Measurements from ENCODE around the gene UBL4A.
A peak's percentile ranks its signal among the peaks of the same experiment; 100 is the strongest.

UBL4A gene

DNA sequence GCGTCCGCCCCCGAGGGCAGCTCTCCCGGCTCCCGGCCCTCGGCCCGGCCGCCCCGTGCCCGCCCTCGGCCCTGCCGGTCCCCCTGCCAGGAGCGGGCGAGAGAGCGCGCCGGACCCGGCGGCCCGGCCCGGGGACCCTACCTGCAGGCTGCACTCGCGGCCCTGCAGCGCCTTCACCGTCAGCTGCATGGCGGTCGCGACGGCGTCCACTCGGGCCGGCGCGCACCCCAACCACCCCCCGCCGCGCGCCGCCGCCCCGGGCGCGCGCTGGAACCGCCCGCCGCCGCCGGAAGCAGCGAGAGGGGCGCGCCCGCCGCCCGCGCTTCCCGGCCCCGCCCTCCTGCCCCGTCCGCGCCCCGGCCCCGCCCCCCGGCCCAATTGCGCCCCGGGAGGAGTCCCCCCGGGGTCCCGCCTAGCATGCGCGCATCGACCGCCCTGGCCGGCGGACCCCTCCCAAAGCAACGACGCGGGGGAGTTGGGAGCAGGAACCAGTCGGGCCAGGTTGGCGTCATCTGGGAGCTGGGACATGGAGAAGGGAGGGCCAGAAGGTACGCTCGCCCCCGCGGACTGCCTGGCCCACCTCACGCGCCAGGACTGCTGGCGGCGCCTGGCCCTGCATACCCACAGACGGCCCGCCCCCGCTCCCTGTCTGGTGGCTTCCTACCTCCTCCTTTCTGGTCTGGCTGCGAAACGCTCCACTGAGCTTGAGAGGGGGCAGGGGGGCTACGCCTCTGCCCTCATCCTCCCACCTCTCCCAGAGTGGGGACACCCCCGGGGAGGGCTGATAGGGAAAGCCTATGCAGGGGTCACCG lies at the start of gene UBL4A:
TSS of gene UBL4A (minus strand) at position 220 of the 812 bp plus-strand sequence. CDS start at position 189, 31 bp downstream.
- peak; percentile 72 for DNase-seq

- no peak for DNase-seq
These were observed 49.5 kb upstream of the UBL4A start for GRCh38 chrX:154535892-154536291.

GRCh38 chrX:154534526-154535322 lies 48.3 kb upstream of the UBL4A start:
- peak; percentile 88 for DNase-seq

DNA sequence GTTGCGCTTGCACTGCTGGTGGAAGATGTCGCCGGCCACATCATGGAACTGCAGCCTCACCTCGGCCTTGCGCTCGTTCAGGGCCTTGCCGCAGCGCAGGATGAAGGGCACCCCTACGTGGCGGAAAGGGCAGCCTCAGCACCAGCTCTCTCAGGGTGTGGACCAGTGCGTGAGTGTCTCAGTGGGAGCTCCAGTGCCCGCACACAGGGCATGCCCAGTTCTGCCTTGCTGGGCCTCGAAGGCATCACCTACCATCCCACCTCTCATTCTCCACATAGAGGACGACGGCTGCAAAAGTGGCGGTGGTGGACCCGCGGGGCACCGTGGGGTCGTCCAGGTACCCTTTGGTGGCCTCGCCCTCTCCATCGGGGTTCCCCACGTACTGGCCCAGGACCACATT lies 46.3 kb upstream of the UBL4A start:
- no peak for DNase-seq

DNA sequence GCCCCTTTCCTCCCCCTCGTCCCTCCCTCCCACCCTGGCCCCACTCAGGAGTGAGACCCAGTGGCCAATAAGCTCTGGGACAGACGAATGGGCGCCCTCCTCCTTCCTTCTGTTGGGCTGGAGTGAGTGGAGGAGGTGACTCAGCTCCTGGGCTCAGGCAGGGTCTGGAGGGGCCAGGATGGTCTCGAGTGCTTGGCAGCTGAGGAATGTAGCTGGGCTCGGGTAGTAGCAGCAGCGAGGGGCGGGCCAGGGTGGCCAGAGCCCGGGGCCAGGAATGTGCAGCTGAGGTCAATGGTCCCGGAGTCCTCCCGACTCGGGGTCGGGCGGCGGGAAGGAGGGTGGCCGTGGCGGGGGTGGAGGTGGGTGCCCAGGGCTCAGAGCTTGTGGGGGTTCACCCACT lies 45.2 kb upstream of the UBL4A start:
- DNase-seq = no peak

- no peak for DNase-seq
These were observed 43.9 kb upstream of the UBL4A start for GRCh38 chrX:154530286-154530685.

DNA sequence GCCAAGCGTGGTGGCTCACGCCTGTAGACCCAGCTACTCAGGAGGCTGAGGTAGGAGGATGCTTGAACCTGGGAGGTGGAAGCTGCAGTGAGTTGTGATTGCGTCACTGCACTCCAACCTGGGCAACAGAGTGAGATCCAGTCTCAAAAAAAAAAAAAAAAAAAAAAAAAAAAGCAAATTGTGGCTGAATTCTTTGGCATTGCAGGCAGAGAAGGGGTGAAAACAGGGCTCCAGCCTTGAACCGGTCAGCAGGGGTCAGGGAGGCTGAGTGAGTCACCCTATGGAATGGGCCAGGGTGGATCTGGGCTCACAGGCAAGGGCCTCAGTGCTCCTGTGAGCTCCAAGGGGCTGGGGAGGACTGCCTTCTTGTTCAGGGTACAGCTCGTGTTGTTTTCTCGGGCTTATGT lies 42.8 kb upstream of the UBL4A start:
- no peak for DNase-seq

- peak; percentile 90 for DNase-seq
These were observed 40.7 kb upstream of the UBL4A start for GRCh38 chrX:154526901-154527675.

GRCh38 chrX:154525606-154526490 lies 39.4 kb upstream of the UBL4A start:
- no peak for DNase-seq

- peak; percentile 72 for DNase-seq
These were observed 33.0 kb upstream of the UBL4A start for GRCh38 chrX:154519389-154519788.

- DNase-seq = no peak
These were observed 30.8 kb upstream of the UBL4A start for GRCh38 chrX:154517101-154517781.

- peak; percentile 51 for DNase-seq
These were observed 30.3 kb upstream of the UBL4A start for GRCh38 chrX:154516656-154517100.

DNA sequence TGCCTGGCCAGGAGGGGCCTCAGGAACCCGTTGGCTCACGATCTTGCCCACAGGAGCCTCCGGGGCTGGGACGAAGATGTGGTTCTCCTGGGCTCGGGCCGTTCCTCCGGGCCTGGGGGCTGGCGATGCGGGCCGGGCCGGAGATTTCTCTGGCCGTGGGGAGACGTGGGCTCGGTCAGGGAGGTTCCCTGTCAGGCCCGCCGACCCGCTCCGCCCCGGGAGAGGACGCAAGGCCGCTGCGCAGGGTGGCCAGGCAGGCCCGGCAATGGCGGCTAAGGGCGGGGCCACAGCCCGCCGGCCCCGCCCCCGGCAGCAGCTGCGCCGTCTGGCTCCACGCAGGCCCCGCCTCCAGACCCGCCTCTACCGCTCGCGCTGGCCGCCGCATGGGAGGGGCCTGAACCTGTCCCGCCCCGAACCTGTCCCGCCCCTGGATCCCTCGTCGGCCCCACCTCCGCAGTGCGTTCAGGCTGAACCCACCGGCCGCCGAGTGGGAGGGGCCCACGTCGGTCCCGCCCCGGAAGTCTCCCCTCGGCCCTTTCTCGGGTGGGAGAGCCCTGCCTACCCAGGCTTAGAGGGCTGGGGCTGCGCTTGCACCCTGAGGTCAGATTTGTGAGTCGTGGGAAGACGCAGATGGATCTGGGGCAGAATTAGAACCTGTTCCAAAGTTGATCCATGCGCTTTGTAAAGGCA lies 29.7 kb upstream of the UBL4A start, which contains the start of gene FAM3A:
TSS of gene FAM3A (minus strand) at position 267 of the 690 bp plus-strand sequence. CDS start 460 bp downstream, outside the sequence.
- DNase-seq = peak; percentile 90

DNA sequence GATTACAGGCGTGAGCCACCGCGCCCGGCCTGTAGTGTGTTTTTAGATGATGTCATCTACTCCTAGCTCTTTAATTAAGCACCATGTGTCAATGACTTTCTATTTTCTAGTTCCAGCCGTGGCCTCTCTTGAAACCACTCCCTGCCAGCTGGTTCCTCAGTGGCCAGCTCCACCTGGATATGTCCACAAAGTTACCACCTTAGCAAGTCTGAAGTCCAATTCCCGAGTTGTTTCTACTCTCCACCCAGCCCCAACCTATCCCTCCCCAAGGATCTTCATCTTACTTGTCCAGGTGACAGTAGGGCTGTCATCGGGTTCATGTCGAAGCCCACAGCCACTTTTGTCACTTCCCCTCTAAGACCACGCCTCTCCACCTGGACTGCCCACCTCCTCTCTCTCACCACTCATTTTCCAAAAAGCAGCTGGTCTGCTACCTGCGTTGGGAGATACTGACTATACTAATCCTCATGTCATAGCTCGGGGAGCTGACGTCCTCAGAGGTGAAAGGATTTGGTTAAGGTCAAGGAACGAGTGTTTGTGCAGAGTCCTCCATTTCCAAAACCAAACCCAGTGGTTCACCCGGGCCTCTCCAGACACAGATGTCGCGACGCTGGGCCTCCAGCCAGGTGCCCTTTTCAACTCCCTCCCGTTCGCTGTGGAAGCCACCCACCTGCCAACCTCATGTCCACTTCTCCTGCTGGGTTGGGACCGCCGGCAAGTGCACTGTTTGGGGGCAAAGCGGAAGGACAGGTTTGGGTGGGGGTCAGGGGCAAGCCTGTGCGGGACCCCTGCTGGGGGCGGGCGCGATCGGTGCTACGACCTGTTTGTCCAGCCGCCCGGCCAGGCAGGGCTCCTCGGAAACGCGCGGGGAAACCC lies 28.9 kb upstream of the UBL4A start:
- DNase-seq = peak; percentile 47

GRCh38 chrX:154513716-154514115 lies 27.3 kb upstream of the UBL4A start:
- no peak for DNase-seq

DNA sequence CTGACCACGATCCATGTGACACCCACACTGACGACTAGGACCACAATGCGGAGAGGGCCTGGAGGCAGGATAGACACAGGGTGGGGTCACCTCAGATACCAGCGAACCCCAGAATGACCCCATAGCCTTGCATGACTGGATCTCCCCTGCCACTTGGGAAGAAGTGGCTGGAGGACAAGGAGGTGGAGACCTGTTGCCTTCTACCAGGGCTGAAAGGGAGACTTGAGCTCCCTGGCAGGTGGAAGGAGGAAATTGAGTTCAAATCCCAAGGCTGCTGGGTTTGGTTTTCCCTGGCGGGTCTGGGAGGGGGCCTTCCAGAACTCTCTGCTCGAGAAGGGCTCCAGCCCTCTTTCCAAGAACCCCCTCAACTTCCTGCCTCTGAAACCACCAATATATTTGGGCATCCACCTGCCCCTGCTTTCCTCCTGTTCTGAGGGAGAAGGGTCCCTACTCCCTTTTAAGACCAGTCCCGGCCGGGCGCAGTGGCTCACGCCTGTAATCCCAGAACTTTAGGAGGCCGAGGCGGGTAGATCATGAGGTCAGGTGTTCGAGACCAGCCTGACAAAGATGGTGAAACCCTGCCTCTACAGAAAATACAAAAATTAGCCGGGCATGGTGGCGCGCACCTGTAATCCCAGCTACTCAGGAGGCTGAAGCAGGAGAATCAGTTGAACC lies 26.6 kb upstream of the UBL4A start:
- DNase-seq = no peak

DNA sequence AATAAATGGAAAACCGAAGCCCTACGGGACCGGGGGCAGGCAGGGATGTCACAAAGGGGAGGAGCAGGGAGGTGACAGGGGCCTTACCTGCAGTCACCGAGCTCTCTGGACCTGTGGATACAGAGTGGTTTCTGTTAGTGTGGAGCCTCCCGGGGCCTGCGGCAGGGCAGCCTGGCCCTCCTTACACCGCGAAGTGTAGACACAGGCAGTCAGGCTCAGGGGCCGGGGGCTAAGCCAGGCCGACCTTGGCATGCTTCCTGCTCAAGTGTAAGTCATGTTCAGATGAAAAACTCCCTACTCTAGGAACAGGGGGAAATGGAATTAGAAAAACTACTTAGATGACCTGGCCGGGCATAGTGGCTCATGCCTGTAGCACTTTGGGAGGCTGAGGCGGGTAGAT lies 25.3 kb upstream of the UBL4A start:
- DNase-seq = no peak

DNA sequence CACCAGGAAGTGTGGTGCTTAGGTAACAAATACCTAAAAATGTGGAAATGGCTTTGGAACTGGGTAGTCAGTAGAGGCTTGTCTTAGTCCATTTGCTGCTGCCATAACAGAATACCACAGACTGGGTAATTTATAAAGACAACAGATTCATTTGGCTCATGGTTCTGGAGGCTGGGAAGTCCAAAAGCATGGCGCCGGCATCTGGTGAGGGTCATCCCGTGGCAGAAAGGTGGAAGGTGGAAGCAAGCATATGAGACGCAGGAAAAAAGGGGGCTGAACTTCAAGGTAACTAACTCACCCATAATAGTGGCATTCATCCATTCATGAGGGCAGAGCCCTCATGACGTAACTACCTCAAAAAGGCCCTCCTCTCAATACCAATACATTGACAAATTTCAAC lies 23.0 kb upstream of the UBL4A start:
- DNase-seq = no peak

DNA sequence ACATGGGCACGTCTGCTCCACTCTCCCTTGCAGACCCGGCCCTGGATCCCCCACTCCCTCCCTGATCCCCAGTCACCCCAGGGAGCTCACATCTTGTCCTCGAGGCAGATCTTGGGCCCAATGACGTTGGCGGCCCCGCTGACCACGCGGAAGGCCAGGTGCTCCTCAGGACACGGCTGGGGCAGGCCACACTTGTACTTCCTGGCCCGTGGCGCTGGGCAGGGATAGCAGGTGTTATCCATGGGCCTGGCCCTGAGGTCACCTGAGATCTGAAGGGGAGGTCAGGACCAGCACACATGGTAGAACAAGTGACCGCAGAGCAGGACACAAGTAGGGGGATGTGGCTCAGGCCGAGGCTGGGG lies 21.9 kb upstream of the UBL4A start:
- no peak for DNase-seq
